KG1 (cell line): ENCODE results near the gene CELF4.

Experiments
- DNase-seq: peaks from one replicate; lab custom pipeline; 2025; lab: John Stamatoyannopoulos, UW

Gene CELF4

GRCh38 chr18:37219257-37219656, 346.3 kb downstream of the CELF4 start:
- no peak for DNase-seq

- DNase-seq, result no peak
Observed at GRCh38 chr18:37218022-37218590, 347.5 kb downstream of the CELF4 start.

- no peak for DNase-seq
Observed at GRCh38 chr18:37210781-37211180, 354.8 kb downstream of the CELF4 start.

- no peak for DNase-seq
Observed at GRCh38 chr18:37207343-37207742, 358.3 kb downstream of the CELF4 start.

- no peak for DNase-seq
Observed at GRCh38 chr18:37199741-37200140, 365.9 kb downstream of the CELF4 start.
